ENCODE measurements around the gene GLRX5. TPM values are rescaled to one million over a fixed set of nuclear protein-coding genes. Genes with fewer than 3 reads are reported as not detected.

Gene GLRX5
- total RNA-seq, 2 donors from 2014 or later: 21.5 to 49.1 TPM

DNA sequence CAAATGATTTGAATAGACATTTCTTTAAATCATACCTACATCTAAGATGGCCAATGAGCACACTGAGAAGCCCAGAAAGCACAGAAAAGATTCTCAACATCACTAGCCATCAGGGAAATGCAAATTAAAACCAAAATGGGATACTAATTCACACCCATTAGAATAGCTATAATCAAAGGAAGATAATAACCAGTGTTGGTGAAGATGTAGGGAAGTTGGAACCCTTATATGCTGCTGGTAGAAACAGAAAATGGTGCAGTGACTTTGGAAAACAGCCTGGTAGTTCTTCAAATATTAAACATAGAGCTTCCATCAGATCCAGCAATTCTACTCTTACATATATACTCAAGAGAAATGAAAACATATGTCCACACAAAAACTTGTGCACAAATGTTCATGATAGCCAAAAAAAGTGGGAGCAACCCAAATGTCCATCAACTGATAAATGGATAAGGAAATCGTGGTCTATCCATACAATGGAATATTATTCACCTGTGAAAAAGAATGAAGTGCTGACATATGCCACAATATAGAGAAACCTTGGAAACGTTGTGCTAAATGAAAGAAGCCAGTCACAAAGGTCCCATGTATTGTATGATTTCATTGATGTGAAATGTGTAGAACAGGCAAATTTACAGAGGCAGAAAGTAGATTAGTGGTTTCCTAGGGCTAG lies 42.8 kb upstream of the GLRX5 start:
- ATAC-seq: no peak
- no peaks in the 10 kb centered on the region for H3K36me3 ChIP-seq (replicated peaks in 1 of 2; ENCODE audit: insufficient read depth in 1 of 2, low read depth in 2 of 2)
- no peak overlapping the region for H3K4me3 ChIP-seq
- TF ChIP-seq, protein P1, sequence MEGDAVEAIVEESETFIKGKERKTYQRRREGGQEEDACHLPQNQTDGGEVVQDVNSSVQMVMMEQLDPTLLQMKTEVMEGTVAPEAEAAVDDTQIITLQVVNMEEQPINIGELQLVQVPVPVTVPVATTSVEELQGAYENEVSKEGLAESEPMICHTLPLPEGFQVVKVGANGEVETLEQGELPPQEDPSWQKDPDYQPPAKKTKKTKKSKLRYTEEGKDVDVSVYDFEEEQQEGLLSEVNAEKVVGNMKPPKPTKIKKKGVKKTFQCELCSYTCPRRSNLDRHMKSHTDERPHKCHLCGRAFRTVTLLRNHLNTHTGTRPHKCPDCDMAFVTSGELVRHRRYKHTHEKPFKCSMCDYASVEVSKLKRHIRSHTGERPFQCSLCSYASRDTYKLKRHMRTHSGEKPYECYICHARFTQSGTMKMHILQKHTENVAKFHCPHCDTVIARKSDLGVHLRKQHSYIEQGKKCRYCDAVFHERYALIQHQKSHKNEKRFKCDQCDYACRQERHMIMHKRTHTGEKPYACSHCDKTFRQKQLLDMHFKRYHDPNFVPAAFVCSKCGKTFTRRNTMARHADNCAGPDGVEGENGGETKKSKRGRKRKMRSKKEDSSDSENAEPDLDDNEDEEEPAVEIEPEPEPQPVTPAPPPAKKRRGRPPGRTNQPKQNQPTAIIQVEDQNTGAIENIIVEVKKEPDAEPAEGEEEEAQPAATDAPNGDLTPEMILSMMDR (IDR thresholded peaks at IDR 0.05): no peak
- no peak for TF ChIP-seq POLR2A (IDR thresholded peaks at IDR 0.05)
- H3K9me3 ChIP-seq: no peaks in the 10 kb centered on the region
- H3K4me1 ChIP-seq: no peaks in the 10 kb centered on the region
- WGBS, 2 donors: 46 to 70% methylated on average over 2 of the region's 2 CpGs
- intact Hi-C loops (cut with DNase I): no loop called here
- no peak overlapping the region for H3K27ac ChIP-seq
- H3K27me3 ChIP-seq: no peaks in the 10 kb centered on the region
- DNase-seq: no peak

DNA sequence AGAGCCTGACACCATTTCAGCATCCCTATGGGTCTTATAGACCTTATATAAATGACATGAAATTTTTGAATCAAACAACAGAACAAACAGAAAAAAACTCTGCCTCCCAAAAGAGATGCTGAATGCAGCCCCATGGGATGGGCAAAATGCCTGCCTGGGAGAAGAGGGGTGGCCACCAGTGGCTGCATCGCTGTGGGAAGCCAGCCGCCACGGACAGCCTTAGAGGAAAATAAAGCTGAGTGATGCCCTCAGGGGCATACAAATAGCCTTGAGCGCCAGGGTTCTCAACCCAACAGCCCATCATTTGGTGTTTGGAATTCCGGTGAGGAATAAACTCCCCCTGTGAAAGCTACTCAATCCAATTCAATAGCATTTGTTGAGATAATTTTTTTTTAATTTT lies 41.3 kb upstream of the GLRX5 start:
- intact Hi-C loops (cut with DNase I): no loop called here
- WGBS, 2 donors: 90% methylated on average over 5 of the region's 5 CpGs
- ATAC-seq (no peak), DNase-seq (no peak)
- no peaks in the 10 kb centered on the region for H3K27me3 ChIP-seq
- no peak overlapping the region for H3K4me3 ChIP-seq
- TF ChIP-seq POLR2A (IDR thresholded peaks at IDR 0.05): no peak
- TF ChIP-seq, protein P1 (IDR thresholded peaks at IDR 0.05): no peak
- H3K36me3 ChIP-seq (replicated peaks in 1 of 2; ENCODE audit: insufficient read depth in 1 of 2, low read depth in 2 of 2): no peaks in the 10 kb centered on the region
- no peaks in the 10 kb centered on the region for H3K4me1 ChIP-seq
- H3K27ac ChIP-seq: no peak overlapping the region
- H3K9me3 ChIP-seq: no peaks in the 10 kb centered on the region

DNA sequence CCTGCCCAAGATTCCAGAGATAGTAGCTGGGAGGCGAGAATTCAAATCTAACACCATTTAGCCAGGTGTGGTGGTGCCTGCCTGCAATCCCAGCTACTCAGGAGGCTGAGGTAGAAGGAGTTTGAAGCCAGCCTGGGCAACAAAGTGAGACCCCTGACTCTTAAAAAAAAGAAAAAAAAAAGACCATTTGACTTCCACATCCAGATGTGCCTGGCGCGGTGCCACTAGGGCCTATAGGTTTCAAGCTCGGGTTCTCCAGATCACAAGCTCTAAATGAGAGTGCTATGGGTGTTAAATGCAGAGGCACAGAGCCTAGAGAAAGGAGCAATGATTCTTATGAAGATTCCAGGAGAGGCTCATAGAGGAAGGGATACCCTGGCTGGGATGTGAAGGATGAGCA lies 40.9 kb upstream of the GLRX5 start:
- no peak overlapping the region for H3K27ac ChIP-seq
- H3K4me1 ChIP-seq: no peaks in the 10 kb centered on the region
- intact Hi-C loops (cut with DNase I): no loop called here
- DNase-seq: no peak
- 89 to 93% methylated on average over 4 of the region's 4 CpGs for WGBS, 2 donors
- H3K9me3 ChIP-seq: no peaks in the 10 kb centered on the region
- H3K36me3 ChIP-seq (replicated peaks in 1 of 2; ENCODE audit: insufficient read depth in 1 of 2, low read depth in 2 of 2): no peaks in the 10 kb centered on the region
- H3K4me3 ChIP-seq: no peak overlapping the region
- no peak for TF ChIP-seq POLR2A (IDR thresholded peaks at IDR 0.05)
- TF ChIP-seq, protein P1 (IDR thresholded peaks at IDR 0.05): no peak
- H3K27me3 ChIP-seq: no peaks in the 10 kb centered on the region
- ATAC-seq: no peak

DNA sequence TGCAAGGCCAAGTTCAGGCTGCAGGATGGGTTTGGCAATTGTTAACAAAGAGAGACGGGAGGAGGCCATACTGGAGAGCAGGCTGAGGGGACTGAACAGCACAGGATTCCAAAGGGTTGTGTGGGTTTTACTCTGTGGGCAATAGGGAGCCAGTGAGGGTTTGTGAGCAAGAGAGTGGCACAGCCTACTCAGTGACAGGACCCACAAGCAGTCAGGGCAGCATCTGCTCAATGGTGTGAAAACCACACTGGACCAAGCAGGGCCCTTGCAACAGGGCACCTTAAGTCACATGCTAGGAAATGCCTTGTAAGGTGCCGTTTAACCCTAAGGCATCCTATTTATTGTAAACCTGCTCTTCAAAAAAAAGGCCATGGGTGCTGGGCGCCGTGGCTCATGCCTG lies 40.4 kb upstream of the GLRX5 start:
- TF ChIP-seq, protein P1 (IDR thresholded peaks at IDR 0.05): no peak
- no peak for TF ChIP-seq POLR2A (IDR thresholded peaks at IDR 0.05)
- Histone ChIP-seq H3K27me3 (no peaks in the 10 kb centered on the region), H3K4me1 (no peaks in the 10 kb centered on the region), H3K4me3 (no peak overlapping the region), H3K36me3 (replicated peaks in 1 of 2; ENCODE audit: insufficient read depth in 1 of 2, low read depth in 2 of 2) (no peaks in the 10 kb centered on the region), H3K27ac (no peak overlapping the region), H3K9me3 (no peaks in the 10 kb centered on the region)
- intact Hi-C loops (cut with DNase I): no loop called here
- 83 to 95% methylated on average over 3 to 4 of the region's 4 CpGs for WGBS, 2 donors
- DNase-seq (no peak), ATAC-seq (no peak)

DNA sequence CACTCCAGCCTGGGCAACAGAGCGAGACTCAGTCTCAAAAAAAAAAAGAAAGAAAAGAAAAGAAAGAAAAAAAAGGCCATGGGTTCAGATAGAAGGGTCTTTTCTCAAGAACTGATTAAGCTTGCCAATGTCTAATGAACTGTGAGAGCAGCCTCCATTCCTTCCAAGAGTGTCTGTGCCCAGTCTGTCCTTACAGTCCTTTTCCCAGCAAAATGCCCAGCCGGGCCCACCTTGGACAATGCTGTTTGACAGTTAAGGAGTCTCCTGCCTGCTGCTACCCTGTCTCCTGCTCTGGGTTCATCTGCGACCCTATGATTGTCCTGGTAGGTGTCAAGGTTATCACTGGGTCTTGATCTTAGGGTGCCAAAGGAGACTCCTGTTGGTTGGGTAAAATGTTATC lies 39.8 kb upstream of the GLRX5 start:
- intact Hi-C loops (cut with DNase I): no loop called here
- no peak for ATAC-seq
- H3K27me3 ChIP-seq: no peaks in the 10 kb centered on the region
- H3K4me3 ChIP-seq: no peak overlapping the region
- H3K27ac ChIP-seq: no peak overlapping the region
- H3K9me3 ChIP-seq: no peaks in the 10 kb centered on the region
- TF ChIP-seq, protein P1 (IDR thresholded peaks at IDR 0.05): no peak
- no peak for TF ChIP-seq POLR2A (IDR thresholded peaks at IDR 0.05)
- H3K36me3 ChIP-seq (replicated peaks in 1 of 2; ENCODE audit: insufficient read depth in 1 of 2, low read depth in 2 of 2): no peaks in the 10 kb centered on the region
- peaks cover 1% of the 10 kb centered on the region for H3K4me1 ChIP-seq
- WGBS, 2 donors: 85 to 92% methylated on average over 3 of the region's 3 CpGs
- DNase-seq: no peak
